T-helper 2 cell (primary cell): Measurements from ENCODE around the gene NTS.

Experiments used
- DNase-seq, 5 experiments: peaks; one replicate each; pipeline versions ENCODE4 v3.0.0 to v3.0.0-alpha.2; 2012 to 2022

NTS gene

GRCh38 chr12:85923767-85924331 is 49.8 kb downstream of the NTS start:
- no peak for DNase-seq

- no peak for DNase-seq
These were observed 53.1 kb downstream of the NTS start for GRCh38 chr12:85927166-85927565.
